Anterior cingulate cortex (tissue), 58 donors: ENCODE measurements around the gene ZNF888.
A peak's percentile ranks its signal among the peaks of the same experiment; 100 is the strongest.
"Not testable (repeated sequence)": the region's sequence is repeated elsewhere in the genome, so short reads cannot be mapped to it uniquely, and the experiment has no call there.

Source experiments
- DNase-seq, 58 donors: peaks; one replicate each; lab custom pipeline; 2025; lab: John Stamatoyannopoulos, UW

The ZNF888 gene

DNA sequence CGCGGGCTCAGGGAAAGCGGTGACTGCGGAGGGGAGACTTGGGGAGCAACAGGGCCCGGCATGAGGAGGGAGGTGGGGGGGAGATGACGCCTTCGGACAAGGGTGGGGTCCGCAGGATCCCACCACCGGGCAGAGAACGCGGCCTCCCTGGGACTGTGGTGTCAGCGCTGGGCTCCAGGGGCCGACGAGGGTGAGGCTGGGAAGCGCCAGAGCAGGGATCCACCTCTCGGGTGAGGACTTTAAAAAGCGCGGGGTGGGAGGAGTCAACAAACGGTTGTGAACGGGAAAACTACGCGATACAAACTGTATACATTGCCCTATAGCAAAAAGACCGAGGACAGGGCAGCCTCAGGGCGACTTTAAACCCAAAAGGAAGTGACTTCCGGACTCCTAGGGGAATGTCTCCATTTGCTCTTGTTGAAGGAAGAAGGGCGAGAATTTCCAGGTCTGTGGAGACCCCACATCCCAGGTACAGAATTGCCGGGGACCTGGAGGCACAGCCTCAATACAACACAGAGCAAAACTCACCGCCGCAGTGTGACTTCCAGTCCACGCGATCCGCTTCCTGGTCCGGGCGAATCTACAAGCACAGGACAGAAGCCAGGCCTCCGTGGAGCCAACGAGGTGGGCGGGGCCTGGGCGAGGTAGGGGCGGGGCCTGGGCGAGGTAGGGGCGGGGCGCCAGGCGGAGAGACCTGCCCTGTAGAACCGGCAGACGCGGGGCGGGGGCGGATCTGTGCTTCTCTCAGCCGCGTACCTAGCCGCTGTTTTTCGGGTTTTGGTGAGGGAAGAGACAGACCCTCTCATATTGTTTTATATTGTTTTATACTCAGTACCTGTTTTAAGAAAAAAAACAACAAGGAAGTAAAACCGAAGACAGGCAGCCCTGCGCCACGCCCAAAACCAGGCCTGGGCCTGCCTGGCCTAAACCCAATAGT is at the start of gene ZNF888:
ZNF888 (minus strand) TSS at position 588 of the 937 bp plus-strand sequence. CDS start 5,555 bp downstream, outside the sequence.
- DNase-seq = peak in 55 of 58 donors; percentile 4 to 81 (median 55)

DNA sequence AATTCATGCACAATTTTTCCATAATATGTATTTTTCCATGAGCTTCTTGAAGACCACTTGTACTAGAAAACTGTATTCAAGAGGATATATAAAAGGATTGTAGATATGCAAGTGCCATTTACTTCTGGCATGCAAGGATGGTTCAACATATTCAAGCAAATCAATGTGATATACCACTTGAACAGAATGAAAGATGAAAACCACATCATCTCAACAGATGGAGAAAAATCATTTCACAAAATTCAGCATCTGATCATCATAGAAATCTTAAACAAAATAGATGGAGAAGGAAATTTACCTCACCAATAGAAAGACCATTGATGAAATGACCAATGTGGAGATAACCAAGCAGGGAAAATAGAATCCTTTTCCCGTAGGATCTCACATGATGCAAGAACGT is 44.5 kb upstream of the ZNF888 start:
- DNase-seq = no peak

DNA sequence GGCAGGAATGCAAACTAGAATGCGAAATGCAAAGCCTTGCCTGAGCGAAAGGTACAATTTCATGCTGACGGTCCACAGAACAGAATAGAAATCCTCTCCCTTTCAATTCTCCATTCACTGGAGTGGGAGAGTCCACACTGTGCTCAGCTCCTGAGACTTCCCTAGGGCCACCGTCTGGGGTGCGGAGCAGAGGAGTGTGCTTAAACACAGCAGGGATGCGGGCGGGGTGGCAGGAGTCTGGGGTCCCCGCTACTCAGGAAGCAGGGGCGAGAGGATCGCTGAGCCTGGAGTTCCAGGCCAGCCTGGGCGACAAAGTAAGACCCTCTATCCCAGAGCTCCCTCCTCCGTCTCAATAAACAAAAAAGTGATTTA is 40.0 kb upstream of the ZNF888 start:
- DNase-seq = peak in 4 of 58 donors; percentile 1 to 25 (median 3)

DNA sequence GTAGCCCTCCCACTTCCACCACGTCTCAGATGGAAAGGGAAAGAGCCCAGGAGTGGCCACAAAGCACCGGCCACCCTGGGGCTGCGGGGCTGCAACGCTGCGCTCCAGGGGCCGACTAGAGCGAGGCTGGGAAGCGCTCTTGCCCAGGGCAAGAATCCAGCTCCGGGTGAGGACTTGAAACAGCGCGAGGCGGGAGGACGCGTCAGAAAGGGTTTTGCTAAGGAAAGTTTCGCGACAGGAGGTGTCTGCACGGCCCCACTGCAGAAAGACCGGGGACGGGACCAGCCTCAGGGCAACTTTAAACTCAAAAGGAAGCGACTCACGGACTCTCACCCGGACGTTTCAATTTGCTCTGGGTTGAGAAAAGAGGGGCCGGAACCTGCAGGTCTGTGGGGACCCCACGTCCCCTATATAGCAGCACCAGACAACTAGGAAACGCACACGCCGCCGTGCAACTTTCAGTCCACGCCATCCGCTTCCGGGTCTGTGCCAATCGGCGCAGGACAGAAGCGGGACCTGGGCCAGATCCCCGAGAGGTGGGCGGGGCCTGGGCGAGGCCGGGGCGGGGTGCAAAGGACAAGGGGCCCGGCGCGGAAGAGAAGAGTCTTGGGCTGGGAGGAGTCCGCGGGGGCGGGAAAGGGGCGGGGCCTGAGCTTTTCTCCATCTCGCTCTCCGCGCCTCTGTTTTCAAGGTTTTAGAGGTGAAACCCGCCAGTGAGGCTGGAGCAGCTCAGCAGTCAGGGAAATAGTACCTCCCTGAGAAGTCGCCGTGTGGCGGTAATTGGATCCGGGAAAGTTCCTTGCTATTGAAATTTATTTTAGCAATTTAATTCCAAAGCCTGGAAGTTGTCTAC is 39.4 kb upstream of the ZNF888 start, which contains the start of gene ZNF816:
ZNF816 (minus strand) TSS at position 488 of the 853 bp plus-strand sequence. CDS start 6,792 bp downstream, outside the sequence.
- peak in 57 of 58 donors; percentile 8 to 94 (median 77) for DNase-seq

DNA sequence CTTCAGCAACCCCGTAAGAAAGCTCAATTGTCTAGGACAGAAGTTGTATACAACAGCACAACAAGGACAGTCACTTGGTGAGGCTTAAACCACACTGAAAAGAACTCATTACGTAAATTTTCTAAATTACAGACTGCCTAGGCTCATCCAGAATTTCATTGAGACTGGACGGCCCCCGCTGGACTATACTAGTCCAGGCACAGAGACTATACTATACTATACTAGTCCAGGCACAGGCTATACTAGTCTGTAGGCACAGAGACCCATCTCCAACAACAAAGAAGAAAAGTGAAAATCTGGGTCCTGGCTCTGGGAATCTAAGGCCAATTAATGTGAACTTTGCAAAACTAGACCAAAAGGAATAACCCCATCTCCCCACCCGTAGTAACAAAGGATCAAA is 38.8 kb upstream of the ZNF888 start:
- no peak for DNase-seq

- no peak for DNase-seq
These were observed 36.5 kb upstream of the ZNF888 start for GRCh38 chr19:52959613-52960295.

DNA sequence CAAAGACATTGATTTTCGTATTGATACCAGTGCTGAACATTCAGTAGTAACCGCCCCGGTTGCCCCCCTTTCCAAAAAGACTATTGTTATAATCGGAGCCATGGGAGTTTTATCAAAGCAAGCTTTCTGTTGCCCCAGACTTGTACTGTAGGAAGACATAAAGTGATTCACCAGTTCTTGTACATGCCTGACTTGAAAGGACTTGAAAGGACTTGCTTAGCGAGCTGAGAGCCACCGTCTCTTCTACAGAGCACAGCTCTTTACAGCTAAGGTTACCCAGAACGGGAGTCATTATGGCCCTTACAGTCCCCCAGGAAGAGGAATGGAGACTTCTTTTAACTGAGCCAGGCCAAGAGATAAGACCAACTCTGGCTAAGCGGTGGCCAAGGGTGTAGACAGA is 34.4 kb upstream of the ZNF888 start:
- no peak for DNase-seq

GRCh38 chr19:52956917-52957316 is 33.7 kb upstream of the ZNF888 start:
- DNase-seq = no peak

DNA sequence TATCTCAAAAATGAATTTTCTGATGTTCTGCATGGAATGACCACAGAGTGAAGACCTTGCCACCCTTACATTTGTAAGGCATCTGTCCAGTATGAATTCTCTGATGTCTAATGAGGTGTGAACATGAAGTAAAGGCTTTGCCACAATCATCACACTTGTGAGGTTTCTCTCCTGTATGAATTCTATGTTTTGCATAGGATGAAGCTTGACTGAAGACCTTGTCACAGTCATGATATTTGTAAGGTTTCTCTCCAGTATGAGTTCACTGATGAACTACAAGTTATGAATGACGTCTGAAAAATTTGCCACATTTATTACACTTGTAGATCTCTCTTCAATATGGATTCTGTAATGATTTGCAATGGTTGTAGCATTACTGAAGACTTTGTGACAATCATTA is 26.2 kb upstream of the ZNF888 start:
- no peak for DNase-seq

- no peak for DNase-seq
These were observed 25.0 kb upstream of the ZNF888 start for GRCh38 chr19:52948025-52948770.

DNA sequence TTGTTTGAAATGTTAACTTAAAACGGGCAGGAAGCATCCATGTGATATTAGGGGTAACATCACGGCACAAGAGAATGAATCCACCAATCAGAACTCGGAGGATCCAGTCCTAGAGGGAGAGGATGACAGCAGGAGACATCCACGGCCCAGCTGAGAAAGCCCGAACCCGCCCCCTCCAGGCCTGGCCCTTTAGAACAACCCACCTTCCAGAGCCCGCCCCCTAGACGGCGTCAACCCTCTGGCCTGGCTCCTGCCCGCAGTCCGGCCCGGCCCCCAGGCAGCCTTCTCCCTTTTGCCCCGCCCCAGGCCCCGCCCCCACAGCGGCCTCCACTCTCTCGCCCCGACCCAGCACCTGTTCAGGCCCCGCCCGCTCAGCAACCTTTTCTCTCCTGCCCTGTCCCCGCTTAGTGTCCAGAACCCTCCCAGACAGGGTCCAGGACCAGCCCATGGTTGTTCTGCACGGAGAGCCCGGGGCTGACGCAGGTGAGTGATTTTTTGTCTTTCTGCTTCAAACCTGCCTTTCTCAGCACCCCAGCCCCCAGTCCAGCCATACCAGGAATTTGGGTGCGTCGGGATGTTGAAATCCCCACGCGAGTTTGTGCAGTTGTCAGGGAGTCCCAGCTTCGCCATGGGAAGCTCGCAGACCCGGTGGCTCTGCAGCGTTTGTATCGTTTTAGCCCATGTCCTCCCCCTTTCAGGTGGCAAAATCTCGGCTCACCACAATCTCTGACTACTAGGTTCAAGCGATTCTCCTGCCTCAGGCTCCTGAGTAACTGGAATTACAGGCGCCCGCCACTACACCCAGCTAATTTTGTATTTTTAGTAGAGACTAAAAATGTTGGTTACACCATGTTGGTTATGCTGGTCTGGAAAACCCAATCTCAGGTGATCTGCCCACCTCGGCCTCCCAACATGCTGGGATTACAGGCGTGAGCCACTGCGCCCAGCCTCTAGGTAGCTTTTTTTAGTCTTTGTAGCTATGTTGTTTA is 23.4 kb upstream of the ZNF888 start:
- DNase-seq = peak in 8 of 58 donors; percentile 2 to 28 (median 7)

DNA sequence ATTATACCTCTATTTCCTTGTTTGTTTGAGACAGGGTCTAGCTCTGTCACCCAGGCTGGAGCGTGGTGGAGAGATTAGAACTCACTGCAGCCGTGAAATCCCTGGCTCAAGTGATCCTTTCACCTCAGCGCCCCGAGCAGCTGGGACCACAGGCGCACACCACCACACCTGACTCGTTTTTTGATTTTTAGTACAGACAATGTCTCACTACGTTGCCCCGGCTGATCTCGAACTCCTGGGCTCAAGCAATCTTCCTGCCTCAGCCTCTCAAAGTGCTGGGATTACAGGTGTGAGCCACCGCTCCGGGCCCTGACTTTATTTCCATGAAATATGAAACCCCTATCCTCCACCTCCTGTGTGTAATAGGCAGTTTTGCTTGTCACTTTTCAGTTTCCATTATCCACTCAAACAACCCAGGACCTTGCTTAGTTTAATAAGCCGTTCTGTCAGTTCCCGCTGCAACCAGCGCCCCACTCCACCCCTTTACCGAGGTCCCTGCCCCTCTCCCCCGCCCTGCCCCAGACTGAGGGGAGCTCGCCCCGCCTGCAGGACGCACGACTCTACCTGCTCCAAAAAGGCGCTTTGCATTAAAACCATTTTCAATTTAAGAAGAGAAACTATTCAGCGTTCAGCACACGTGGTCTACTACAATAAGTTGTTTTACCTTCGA is 22.6 kb upstream of the ZNF888 start:
- no peak for DNase-seq

GRCh38 chr19:52944703-52945493 is 21.7 kb upstream of the ZNF888 start:
- not testable (repeated sequence) for DNase-seq

DNA sequence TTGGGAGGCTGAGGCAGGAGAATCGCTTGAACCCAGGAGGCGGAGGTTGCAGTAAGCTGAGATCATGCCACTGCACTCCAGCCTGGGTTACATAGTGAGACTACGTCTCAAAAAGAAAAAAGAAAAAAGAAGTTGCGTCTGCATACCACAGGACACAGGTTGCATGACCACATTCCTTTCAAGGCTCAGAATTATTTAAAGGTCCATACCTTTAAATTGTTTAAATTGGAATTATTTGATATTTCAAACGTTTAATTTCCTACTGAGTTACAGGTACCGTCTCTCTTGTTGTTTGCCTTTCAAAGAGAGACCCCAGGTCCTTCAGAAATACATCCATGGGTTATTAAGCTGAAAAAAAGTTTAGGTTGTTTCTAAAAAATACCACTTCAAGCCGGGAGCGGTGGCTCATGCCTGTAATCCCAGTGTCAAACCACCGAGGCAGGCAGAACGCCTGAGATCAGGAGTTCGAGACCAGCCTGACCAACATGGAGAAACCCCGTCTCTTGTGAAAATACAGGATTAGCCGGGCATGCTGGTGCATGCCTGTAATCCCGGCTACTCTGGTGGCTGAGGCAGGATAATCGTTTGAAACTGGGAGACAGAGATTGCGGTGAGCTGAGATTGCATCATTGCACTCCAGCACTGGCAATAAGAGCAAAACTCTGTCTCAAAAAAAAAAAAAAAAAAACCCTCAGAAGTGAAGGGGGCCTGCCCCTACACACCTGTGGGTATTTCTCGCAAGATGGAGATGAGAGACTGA is 20.8 kb upstream of the ZNF888 start:
- no peak for DNase-seq

GRCh38 chr19:52943134-52943883 is 20.1 kb upstream of the ZNF888 start:
- no peak for DNase-seq
